Loucy (cell line): Measurements from ENCODE around the gene FAM117A.

ENCODE experiments used
- H2AFZ ChIP-seq: fragments of 200-600 bp; sonication (generic); 2 replicates; pipeline ENCODE4 v1.6.0; 2016; ENCODE audit warnings: antibody characterized with exemption, mild to moderate bottlenecking, low read length, moderate library complexity
- H3F3A ChIP-seq: fragments of 200-600 bp; 2 replicates; pipeline ENCODE4 v1.6.0; 2016; ENCODE audit warnings: antibody characterized with exemption, low read depth, mild to moderate bottlenecking
- H3K27me3 ChIP-seq: fragments of 200-600 bp; sonication (generic); 2 replicates; pipeline ENCODE4 v1.6.1; 2014; ENCODE audit warnings: low read length, mild to moderate bottlenecking; ENCODE audit not compliant: insufficient read depth, poor library complexity, severe bottlenecking
- H3K36me3 ChIP-seq: fragments of 200-600 bp; sonication (generic); 2 replicates; pipeline ENCODE4 v1.6.1; 2016; ENCODE audit warnings: low read length; ENCODE audit not compliant: insufficient read depth
- H3K4me1 ChIP-seq: fragments of 200-600 bp; sonication (generic); 2 replicates; pipeline ENCODE4 v1.5.1; 2014; ENCODE audit warnings: low read length, mild to moderate bottlenecking; ENCODE audit not compliant: insufficient read depth, poor library complexity, severe bottlenecking
- H3K4me2 ChIP-seq: fragments of 200-600 bp; sonication (generic); 2 replicates; pipeline ENCODE4 v1.6.0; 2014; ENCODE audit warnings: antibody characterized with exemption, low read length, low read depth, mild to moderate bottlenecking; ENCODE audit not compliant: poor library complexity, severe bottlenecking
- H3K4me3 ChIP-seq: fragments of 200-600 bp; sonication (generic); 2 replicates; pipeline ENCODE4 v1.5.1; 2014; ENCODE audit warnings: low read length, mild to moderate bottlenecking, mixed read lengths; ENCODE audit not compliant: poor library complexity, severe bottlenecking
- H3K79me2 ChIP-seq: fragments of 200-600 bp; sonication (generic); 2 replicates; pipeline ENCODE4 v1.6.1; 2014; ENCODE audit warnings: low read length; ENCODE audit not compliant: insufficient read depth
- H3K9ac ChIP-seq: fragments of 200-600 bp; sonication (generic); 2 replicates; pipeline ENCODE4 v1.6.0; 2014; ENCODE audit warnings: mild to moderate bottlenecking, low read depth, low read length, moderate library complexity; ENCODE audit not compliant: poor library complexity, severe bottlenecking
- H3K9me2 ChIP-seq: fragments of 200-600 bp; sonication (generic); replicated peaks from 2 replicates; pipeline ENCODE4 v1.6.1; 2016; ENCODE audit warnings: low read depth, low read length, mixed read lengths
- H3K9me3 ChIP-seq: fragments of 200-600 bp; sonication (generic); 2 replicates; pipeline ENCODE4 v1.6.1; 2014; ENCODE audit warnings: mild to moderate bottlenecking, antibody characterized with exemption, low read length, low read depth; ENCODE audit not compliant: insufficient read depth
- H4K20me1 ChIP-seq: fragments of 200-600 bp; sonication (generic); 2 replicates; pipeline ENCODE4 v1.6.0; 2014; ENCODE audit warnings: antibody characterized with exemption, low read length, mild to moderate bottlenecking; ENCODE audit not compliant: insufficient read depth, poor library complexity, severe bottlenecking
- EZH2phosphoT487 ChIP-seq: fragments of 200-600 bp; IDR thresholded peaks from 2 replicates; pipeline ENCODE4 v1.6.1; 2018; ENCODE audit warnings: antibody characterized with exemption, mild to moderate bottlenecking, moderate library complexity, borderline replicate concordance
- TF ChIP-seq, protein P1 (sequence below): fragments of 200-600 bp; sonication (generic); conservative IDR thresholded peaks from 2 replicates; pipeline ENCODE4 v1.5.1; 2014; ENCODE audit warnings: mild to moderate bottlenecking, antibody characterized with exemption, low read length

FAM117A gene

DNA sequence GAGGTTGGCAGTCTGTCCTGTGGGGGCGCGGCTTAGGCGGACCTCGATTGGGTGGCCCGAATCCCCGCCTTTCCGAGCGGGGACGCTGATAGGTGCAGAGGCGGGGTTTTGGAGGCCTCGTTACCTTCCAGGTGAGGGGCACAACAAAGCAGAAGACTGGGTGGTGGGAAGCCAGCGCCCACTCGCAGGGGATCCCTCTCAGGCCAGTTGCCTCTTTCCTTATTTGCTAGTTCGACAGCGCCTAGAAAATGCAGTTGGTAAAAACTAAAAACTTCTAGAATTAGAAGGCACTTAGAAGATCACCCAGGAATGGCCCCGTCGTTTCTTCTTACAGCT is 25.3 kb upstream of the FAM117A start:
- no peaks in the 10 kb centered on the region for H3K9me2 ChIP-seq
- peaks cover 60% of the 10 kb centered on the region for H3K79me2 ChIP-seq
- H4K20me1 ChIP-seq: peaks cover 47% of the 10 kb centered on the region
- no peaks in the 10 kb centered on the region for H3F3A ChIP-seq
- peaks cover 25% of the 10 kb centered on the region; the same call in 1 of the 2 replicates for H3K36me3 ChIP-seq
- no peak overlapping the region for H2AFZ ChIP-seq
- H3K4me3 ChIP-seq: peak overlapping the region; percentile 96
- H3K9ac ChIP-seq: peak overlapping the region; percentile 38
- no peak for TF ChIP-seq EZH2phosphoT487
- TF ChIP-seq, protein P1, sequence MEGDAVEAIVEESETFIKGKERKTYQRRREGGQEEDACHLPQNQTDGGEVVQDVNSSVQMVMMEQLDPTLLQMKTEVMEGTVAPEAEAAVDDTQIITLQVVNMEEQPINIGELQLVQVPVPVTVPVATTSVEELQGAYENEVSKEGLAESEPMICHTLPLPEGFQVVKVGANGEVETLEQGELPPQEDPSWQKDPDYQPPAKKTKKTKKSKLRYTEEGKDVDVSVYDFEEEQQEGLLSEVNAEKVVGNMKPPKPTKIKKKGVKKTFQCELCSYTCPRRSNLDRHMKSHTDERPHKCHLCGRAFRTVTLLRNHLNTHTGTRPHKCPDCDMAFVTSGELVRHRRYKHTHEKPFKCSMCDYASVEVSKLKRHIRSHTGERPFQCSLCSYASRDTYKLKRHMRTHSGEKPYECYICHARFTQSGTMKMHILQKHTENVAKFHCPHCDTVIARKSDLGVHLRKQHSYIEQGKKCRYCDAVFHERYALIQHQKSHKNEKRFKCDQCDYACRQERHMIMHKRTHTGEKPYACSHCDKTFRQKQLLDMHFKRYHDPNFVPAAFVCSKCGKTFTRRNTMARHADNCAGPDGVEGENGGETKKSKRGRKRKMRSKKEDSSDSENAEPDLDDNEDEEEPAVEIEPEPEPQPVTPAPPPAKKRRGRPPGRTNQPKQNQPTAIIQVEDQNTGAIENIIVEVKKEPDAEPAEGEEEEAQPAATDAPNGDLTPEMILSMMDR: no peak
- H3K9me3 ChIP-seq: no peaks in the 10 kb centered on the region
- peaks cover 55% of the 10 kb centered on the region for H3K4me1 ChIP-seq
- peak overlapping the region; percentile 95 for H3K4me2 ChIP-seq
- no peaks in the 10 kb centered on the region for H3K27me3 ChIP-seq

DNA sequence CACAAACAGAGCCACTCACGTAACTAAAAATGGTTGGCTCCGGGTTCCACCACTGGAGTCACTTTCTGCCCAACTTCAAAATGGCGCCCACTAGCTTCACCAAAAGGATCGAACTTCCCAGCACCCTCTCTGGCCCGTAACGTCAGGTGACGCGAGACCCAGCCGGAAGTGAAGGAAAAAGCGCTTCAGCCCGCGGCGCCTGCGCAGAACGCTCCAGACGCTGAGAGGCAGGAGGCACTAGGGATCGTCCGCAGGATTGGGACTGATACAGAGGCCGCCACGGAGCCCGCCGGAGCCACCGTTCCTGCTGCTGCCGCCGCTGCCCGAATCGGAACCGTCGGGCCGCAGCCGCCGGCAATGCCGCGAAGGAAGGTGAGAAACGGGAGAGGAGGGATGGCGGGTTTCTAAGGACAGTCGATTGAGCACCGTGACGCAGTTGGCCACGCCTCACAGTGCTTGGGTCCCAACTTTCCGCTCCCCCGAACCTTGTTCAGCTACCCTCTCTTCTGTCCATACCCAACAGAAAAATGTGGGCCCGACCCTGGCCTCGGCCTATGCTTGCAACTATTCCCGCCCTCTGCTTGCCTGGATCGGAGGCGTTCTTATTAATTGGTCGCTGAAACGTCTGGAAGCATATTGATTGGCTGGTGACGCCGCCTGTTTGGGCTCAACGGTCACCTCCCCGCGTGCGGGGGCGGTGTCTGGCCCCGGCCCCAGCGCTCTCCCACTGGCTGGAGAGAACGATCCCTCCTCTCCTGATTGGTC is 24.7 kb upstream of the FAM117A start, which contains the start of gene KAT7:
Gene KAT7 (plus strand): TSS at position 204 of the 765 bp plus-strand sequence. CDS start 154 bp downstream, at position 358.
- Histone ChIP-seq H3K9me2 (no peaks in the 10 kb centered on the region), H2AFZ (peak within 1 kb of the TSS; percentile 59), H3F3A (no peaks in the 10 kb centered on the region), H3K9ac (peak within 1 kb of the TSS; percentile 99), H3K9me3 (no peaks in the 10 kb centered on the region), H4K20me1 (peaks cover 41% of the 10 kb centered on the region), H3K27me3 (no peaks in the 10 kb centered on the region), H3K4me2 (peak within 1 kb of the TSS; percentile 95), H3K4me1 (peaks cover 55% of the 10 kb centered on the region), H3K79me2 (peaks cover 55% of the 10 kb centered on the region), H3K4me3 (peak within 1 kb of the TSS; percentile 96), H3K36me3 (peaks cover 20% of the 10 kb centered on the region; the same call in 1 of the 2 replicates)
- TF ChIP-seq EZH2phosphoT487: no peak
- TF ChIP-seq, protein P1: no peak

DNA sequence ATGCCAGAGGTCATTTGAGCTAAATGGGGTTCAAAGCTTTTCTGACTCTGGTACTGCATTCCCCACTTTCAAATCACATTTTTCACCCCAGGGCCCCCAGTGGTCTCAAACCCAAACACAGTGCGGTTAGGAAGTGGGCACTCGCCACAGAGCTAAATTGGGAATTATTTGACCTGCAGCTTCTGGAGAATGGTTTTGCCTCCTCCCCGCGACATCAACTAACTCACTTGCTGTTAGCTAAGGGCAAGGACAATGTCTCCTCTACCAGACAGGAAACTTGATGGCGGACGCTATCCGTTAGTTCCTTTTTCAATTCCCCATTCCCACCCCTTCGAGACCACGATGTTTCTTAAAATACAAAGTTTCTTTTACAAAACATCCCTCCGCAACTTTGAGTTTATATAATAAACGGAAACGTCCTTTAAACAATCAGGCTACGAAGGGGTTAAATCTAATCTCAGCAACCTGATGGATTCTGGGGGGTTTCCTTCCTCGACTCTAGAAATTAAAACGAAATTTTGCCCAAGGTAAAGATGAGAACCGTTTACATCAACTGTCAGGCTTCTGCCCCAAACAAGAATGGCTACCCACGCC is 24.1 kb upstream of the FAM117A start:
- Histone ChIP-seq H3K27me3 (no peaks in the 10 kb centered on the region), H3K4me3 (peak overlapping the region; percentile 96), H3K4me2 (peak overlapping the region; percentile 91), H2AFZ (peak overlapping the region; percentile 50; the same call in 1 of the 2 replicates), H3K4me1 (peaks cover 55% of the 10 kb centered on the region), H3K9me2 (no peaks in the 10 kb centered on the region), H3K9me3 (no peaks in the 10 kb centered on the region), H3K79me2 (peaks cover 48% of the 10 kb centered on the region), H4K20me1 (peaks cover 37% of the 10 kb centered on the region), H3F3A (no peaks in the 10 kb centered on the region), H3K9ac (peak overlapping the region; percentile 99), H3K36me3 (peaks cover 15% of the 10 kb centered on the region; the same call in 1 of the 2 replicates)
- TF ChIP-seq EZH2phosphoT487: no peak
- TF ChIP-seq, protein P1: no peak
